ENCODE results near the gene FGFBP2.

Gene FGFBP2

DNA sequence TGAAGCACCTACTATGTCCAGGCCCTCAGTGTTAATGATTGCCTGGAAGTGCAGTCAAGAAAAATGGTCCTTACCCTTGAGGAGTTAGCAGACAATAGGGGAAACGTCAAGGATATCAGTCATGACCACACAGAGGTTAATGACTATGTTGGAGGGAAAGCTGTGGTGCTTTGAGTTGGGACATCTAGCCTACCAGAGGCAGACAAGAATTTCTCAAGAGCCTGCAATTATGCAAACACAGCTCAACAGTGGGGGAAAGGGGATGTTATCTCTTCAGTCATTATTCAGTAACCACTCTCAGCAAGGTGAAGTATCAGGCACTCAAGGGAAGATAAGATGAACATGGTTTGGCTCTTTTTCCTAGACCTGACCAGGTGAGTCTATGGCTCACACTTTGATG lies 17.5 kb downstream of the FGFBP2 start:
- TF ChIP-seq, protein P1, sequence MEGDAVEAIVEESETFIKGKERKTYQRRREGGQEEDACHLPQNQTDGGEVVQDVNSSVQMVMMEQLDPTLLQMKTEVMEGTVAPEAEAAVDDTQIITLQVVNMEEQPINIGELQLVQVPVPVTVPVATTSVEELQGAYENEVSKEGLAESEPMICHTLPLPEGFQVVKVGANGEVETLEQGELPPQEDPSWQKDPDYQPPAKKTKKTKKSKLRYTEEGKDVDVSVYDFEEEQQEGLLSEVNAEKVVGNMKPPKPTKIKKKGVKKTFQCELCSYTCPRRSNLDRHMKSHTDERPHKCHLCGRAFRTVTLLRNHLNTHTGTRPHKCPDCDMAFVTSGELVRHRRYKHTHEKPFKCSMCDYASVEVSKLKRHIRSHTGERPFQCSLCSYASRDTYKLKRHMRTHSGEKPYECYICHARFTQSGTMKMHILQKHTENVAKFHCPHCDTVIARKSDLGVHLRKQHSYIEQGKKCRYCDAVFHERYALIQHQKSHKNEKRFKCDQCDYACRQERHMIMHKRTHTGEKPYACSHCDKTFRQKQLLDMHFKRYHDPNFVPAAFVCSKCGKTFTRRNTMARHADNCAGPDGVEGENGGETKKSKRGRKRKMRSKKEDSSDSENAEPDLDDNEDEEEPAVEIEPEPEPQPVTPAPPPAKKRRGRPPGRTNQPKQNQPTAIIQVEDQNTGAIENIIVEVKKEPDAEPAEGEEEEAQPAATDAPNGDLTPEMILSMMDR (IDR thresholded peaks at IDR 0.05; ENCODE audit: low read depth, low read length, missing control alignments) = no peak
- no peak overlapping the region for H3K4me3 ChIP-seq (replicated peaks; ENCODE audit: low read depth, low read length)
- no peak for DNase-seq (ENCODE audit: extremely low read depth, low read depth)

DNA sequence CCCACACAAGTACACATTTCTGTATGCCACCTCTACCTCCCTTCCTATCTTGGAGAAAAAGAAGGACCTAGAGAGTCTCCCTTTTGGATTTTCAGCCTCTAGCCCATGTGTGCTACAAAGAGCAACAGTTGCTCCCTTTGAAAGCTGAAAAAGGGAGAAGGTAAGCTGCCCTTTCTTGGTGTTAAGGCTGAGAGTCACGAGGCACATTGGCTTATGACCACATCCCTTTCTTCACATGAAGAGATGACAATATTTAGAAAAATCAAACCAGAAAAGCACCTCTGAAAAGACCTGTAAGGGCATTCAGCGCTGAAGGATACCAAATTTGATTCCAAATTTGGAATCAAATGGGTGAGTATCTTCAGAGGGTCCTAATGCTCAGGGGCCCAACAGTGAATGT lies 18.1 kb downstream of the FGFBP2 start:
- TF ChIP-seq, protein P1 (IDR thresholded peaks at IDR 0.05; ENCODE audit: low read depth, low read length, missing control alignments) = no peak
- no peak for DNase-seq (ENCODE audit: extremely low read depth, low read depth)
- H3K4me3 ChIP-seq (replicated peaks; ENCODE audit: low read depth, low read length) = no peak overlapping the region

- no peak overlapping the region for H3K4me3 ChIP-seq (replicated peaks; ENCODE audit: low read depth, low read length)
- TF ChIP-seq, protein P1 (IDR thresholded peaks at IDR 0.05; ENCODE audit: low read depth, low read length, missing control alignments) = no peak
- no peak for DNase-seq (ENCODE audit: extremely low read depth, low read depth)
Observed at GRCh38 chr4:15942283-15942682, 20.7 kb downstream of the FGFBP2 start.

GRCh38 chr4:15938640-15939039 lies 24.3 kb downstream of the FGFBP2 start, which contains the start of gene FGFBP1:
Gene FGFBP1 (minus strand): TSS chr4:15938740. CDS start chr4:15936632, 2,108 bp downstream.
- no peak within 1 kb of the TSS for H3K4me3 ChIP-seq (replicated peaks; ENCODE audit: low read depth, low read length)
- DNase-seq (ENCODE audit: extremely low read depth, low read depth) = no peak
- TF ChIP-seq, protein P1 (IDR thresholded peaks at IDR 0.05; ENCODE audit: low read depth, low read length, missing control alignments) = no peak

DNA sequence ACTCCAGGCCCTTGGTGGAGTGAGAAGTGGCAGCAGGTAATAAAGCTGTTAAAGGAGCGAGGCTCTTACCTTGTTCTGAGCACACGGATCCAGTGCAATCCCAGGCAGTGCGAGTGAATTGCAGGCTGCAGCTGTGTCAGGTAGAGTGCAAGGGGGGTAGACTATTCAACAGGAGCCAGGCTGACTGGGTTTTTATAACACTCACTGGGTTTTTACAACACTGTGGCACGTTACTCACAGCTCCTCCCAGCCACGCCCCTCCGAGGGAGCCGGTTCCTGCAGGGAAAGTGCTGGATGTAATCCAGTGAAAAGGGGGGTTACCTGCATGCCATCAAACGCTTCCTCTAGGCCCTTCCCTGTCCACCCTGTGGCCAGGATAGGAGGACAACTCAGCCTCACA lies 24.8 kb downstream of the FGFBP2 start:
- H3K4me3 ChIP-seq (replicated peaks; ENCODE audit: low read depth, low read length) = no peak overlapping the region
- no peak for DNase-seq (ENCODE audit: extremely low read depth, low read depth)
- TF ChIP-seq, protein P1 (IDR thresholded peaks at IDR 0.05; ENCODE audit: low read depth, low read length, missing control alignments) = no peak

- TF ChIP-seq, protein P1 (IDR thresholded peaks at IDR 0.05; ENCODE audit: low read depth, low read length, missing control alignments) = no peak
- DNase-seq (ENCODE audit: extremely low read depth, low read depth) = no peak
- no peak overlapping the region for H3K4me3 ChIP-seq (replicated peaks; ENCODE audit: low read depth, low read length)
Observed at GRCh38 chr4:15936495-15936894, 26.5 kb downstream of the FGFBP2 start.

All from HFF-Myc (cell line).